AG09319 (cell line): ENCODE measurements around the gene HNRNPAB.

Source experiments
- DNase-seq: peaks from one replicate; pipeline ENCODE4 v3.0.0-alpha.2; 2010; ENCODE audit warnings: low read depth; ENCODE audit errors: extremely low read depth
- CTCF ChIP-seq: IDR thresholded peaks from 2 replicates; pipeline ENCODE4 v1.5.1; 2011; ENCODE audit warnings: low read depth, mild to moderate bottlenecking, inconsistent platforms, low read length, moderate library complexity

Gene HNRNPAB

DNA sequence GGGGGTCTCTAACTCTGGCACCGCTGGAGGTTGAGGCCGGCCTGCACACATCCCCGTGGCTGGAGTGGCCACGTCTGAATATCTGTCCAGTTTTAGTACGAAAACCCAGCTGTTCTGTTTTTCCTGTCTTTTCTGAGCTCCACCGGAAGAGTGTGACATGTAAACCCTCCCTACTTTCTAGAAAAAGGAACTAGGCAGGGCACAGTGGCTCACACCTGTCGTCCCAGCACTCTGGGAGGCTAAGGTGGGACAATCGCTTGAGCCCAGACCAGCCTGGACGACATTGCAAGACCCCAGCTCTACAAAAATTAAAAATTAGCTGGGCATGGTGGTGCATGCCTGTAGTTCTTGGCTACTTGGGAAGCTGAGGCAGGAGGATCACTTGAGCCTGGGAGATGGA lies 36.4 kb downstream of the HNRNPAB start:
- no peak for TF ChIP-seq CTCF

DNA sequence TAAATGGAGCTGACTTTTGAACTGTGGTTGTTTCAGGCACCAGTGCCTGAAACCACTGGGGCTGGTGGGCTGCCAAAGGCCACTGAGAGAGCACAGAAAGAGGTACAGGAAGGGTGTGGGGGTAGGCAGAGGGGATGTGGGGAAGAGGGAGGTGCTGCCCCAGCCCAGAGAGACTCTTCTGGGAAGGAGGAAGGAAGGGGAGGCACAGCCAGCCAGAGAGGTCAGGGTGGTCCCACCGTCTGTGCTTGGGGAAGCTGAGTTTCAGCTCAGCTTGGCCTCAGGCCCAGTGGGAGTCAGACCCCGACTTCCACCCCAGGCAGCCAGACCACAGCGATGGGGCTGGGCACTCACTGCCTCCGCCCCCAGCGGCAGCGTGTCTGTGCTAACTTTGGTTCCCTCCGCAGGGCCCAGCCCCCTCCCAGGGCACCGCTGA lies 36.9 kb downstream of the HNRNPAB start:
- TF ChIP-seq CTCF = no peak

More for the DNA sequence above, 36.4 kb downstream of the HNRNPAB start:
- DNase-seq = no peak

DNA sequence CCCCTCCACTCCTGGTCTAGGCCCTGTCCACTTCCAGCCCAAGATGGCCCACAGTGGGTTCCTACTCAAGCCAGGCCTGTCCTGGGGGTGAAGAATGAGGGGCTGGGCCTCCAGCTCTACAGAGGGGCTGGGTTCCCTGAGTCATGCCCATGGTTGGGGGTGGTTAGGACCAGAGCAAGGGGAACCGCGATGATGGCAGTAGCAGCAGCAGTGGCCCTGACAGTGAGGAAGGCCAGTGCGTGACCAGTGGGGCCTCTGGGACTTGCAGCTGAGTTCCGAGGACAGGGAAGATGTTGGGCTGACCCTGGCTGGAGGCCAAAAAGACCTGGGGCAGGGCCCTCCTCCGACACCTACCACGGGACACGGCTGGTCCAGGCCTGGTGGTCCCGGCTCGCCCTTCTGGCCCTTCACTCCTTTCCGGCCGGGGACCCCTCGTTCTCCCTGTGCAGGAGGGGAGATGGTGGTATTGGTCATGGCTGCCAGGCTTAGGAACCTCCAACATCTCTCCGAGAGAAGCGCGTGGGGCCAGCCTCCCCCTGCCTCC lies 37.4 kb downstream of the HNRNPAB start:
- DNase-seq = no peak
- TF ChIP-seq CTCF = no peak

More for the DNA sequence above, 36.9 kb downstream of the HNRNPAB start:
- no peak for DNase-seq

DNA sequence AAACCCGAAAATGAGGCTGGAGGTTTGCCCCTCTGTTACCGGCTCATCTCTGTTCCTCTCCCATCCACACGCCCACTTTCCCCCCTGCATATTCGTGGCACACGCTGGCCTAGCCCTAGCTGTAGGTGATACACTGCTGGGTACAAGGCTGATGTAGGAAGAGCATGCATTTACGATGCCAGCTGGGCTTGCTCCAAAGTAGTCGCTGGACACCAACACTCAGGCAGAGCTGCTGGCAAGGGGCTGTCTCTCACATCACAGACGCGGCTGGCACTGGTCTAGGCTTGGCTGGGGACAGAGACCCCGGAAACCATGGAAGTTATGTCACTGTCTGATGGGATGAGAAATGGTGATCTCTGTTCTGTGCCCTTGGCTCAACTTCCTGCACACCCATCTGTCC lies 38.1 kb downstream of the HNRNPAB start:
- DNase-seq = no peak
- TF ChIP-seq CTCF = no peak

- TF ChIP-seq CTCF = no peak
- DNase-seq = no peak
These were observed 40.2 kb downstream of the HNRNPAB start for GRCh38 chr5:178244576-178244975.

GRCh38 chr5:178245389-178245788 lies 41.1 kb downstream of the HNRNPAB start:
- no peak for TF ChIP-seq CTCF
- DNase-seq = no peak

GRCh38 chr5:178246624-178247279 lies 42.4 kb downstream of the HNRNPAB start:
- no peak for DNase-seq
- no peak for TF ChIP-seq CTCF
